GM21723 (cell line): Measurements from ENCODE around the gene PAX2.

ENCODE experiments used
- ATAC-seq: cut with Tn5 transposase; IDR thresholded peaks from one replicate; pipeline ENCODE4 v1.9.1; 2021; ENCODE audit warnings: mild to moderate bottlenecking, moderate library complexity; ENCODE audit not compliant: unreplicated experiment

Gene PAX2

GRCh38 chr10:100749309-100750217, 4.2 kb downstream of the PAX2 start:
- no peak for ATAC-seq

DNA sequence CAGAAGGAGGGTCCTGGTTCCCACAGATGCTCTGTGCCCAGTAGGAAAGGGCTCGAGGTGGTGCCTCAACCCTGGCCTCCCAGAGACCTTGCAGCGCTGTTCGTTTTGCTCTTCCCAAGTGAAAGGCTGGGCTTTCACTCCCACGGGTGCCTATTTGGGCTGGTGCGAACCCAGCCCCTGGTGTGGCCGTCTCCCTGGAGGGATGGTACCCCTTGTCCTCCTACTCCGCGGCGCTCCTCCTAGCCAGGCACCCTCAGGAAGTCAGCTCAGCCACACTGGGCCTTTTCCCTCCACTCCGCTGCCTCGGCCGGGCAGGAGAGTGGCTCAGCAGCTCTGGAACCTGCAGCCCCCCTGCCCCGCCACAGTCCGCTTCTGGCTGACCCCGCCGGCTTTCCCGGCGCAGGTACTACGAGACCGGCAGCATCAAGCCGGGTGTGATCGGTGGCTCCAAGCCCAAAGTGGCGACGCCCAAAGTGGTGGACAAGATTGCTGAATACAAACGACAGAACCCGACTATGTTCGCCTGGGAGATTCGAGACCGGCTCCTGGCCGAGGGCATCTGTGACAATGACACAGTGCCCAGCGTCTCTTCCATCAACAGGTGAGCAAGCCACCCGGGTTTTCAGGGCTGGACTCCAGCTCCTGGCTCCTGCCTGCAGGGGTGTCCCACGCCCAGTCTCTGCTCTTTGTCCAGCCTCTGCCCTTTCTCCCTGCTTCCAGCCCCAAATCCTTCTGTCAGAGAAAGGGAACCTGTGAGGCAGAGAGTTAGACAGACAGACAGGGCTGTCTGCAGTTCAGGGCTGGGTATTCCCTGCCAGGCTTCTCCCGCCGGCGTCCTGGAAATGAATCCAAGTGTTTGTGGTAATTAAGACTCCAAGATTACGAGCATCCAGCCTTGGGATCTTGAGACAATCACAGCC, 5.2 kb downstream of the PAX2 start:
- no peak for ATAC-seq

GRCh38 chr10:100751211-100751933, 6.0 kb downstream of the PAX2 start:
- no peak for ATAC-seq

- no peak for ATAC-seq
These were observed 10.4 kb downstream of the PAX2 start for GRCh38 chr10:100755821-100756220.

- ATAC-seq, result no peak
These were observed 13.9 kb downstream of the PAX2 start for GRCh38 chr10:100759331-100759730.

DNA sequence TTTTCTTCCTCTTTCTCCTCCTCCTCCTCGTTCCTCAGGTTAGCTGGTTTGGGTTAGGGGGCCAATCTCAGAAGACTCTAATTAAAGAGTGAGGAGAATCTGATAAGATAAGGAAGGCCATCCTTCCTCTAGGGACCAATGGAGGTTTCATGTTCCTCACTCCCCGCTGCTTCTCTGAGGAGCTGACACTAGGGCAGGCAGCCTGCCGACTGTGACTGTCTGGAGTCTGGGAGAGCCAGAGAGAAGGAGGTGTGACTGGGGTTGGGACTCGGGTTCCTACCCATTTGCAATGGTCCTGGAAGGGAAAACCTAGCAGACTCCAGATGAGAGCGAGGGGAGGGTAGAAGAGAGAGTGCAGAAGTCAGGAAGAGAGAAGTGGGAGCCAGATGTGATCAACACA, 15.3 kb downstream of the PAX2 start:
- ATAC-seq, result no peak

DNA sequence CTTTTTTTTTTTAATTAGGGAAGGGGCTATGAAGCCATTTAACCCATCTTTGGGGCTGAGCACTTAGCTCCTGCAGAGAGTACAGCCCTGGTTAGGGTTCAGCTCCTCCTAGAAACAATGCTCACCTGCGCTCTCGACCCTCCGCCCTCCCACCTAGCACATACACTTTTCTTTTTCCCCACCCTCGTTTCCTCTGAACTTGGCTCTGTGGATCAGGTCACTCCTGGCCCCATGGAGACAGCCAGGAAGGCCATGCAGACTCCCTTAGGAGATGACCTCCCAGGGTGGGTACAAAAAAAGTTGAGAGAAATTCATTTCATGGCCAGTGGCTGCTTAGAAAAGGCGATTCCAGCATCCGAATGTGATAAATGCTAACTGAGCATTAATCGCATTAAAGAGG, 15.8 kb downstream of the PAX2 start:
- ATAC-seq, result no peak

DNA sequence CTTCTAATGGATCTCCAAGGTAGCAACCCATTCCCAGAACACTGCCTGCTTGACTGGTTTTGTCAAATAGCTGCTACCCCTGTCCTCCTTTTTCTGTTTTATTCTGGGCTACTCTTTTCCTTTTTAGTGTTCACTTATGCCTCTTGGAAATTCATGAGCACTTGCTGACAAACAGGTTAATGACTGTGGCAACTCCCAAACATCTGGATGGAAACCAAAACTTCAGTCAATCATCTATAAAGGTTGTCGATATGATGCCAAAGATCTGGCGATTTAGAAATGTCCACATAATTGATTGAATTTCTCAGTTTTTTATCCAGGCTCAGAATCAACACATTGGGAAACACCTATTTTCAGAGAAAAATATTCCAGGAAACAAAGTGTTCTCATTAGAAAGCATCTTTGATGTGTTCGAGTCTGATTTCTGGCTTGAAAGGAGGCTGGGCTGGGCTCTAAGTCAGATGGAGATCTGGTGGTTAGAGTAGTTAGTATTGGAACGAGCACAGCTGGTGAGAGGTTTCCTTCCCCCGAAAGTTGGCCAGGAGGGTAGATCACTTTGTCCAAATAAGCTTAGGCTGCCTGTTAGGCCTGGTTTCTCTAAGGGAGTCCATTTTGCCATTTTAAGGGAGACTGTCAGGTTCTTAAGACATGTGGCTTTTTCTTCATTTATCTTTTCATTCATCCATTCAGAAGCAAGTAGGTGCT, 17.8 kb downstream of the PAX2 start:
- no peak for ATAC-seq

GRCh38 chr10:100766693-100767421, 21.5 kb downstream of the PAX2 start:
- ATAC-seq, result no peak

- ATAC-seq, result no peak
These were observed 22.0 kb downstream of the PAX2 start for GRCh38 chr10:100767422-100767775.

GRCh38 chr10:100769481-100769880, 24.1 kb downstream of the PAX2 start:
- no peak for ATAC-seq

DNA sequence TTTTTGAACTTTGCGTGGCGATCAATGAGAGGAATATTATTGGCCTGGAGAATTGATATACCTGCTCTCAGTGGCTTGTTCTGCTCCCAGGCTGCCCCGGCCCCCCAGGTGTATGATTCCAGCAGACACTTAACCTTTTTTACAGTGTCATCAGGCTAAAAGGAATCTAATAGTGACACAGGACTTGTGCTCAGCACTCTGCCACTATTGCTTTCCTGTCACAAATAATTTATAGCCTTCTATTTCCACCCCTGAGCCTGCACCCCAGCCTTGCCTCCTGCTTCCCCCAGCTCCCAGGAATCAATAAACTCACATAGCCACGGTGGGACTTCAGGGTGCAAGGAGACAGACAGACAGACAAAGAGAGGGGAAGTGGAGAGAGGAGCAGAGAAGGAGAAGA, 28.3 kb downstream of the PAX2 start:
- no peak for ATAC-seq

- ATAC-seq, result no peak
These were observed 28.8 kb downstream of the PAX2 start for GRCh38 chr10:100774223-100774622.

GRCh38 chr10:100774876-100775275, 29.5 kb downstream of the PAX2 start:
- ATAC-seq, result no peak

DNA sequence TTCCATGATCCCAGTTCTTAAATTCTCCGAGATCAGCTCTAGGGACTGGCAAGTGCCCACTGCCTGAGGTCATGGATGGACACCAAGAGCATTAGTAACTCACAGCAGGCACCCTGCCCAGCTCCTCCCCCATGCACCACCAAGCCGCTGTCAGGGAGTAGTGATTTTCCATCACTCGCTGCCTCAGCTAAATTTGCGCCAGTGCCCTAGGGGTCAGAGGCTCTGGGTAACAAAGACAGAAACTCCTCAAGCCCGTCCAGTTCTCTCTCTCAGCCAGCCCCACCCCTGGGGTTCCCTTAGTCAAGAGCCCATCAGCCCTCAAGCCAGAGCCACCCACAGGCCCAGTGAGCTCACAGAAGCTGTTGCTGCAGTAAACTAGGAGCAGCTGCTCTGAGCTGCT, 30.0 kb downstream of the PAX2 start:
- ATAC-seq, result no peak

DNA sequence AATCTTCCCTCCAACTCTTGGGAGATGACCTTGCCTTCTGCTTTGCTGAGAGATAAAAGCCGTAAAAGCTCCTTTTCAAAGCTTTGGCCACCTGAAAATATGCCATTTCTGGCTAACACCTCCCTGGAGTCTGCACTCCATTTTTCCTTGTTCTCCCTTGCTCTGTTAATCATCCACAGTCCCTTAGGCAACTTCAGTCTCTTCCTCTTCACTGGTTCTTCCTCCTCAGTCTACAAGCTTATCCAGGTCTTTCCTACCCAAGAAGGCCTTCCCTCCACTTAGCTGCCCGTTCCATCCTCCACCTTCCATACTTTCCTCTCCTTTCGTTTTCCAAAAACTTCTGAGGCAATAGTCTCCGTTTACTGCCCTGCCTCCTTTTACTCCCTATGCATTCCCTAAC, 30.5 kb downstream of the PAX2 start:
- no peak for ATAC-seq

- no peak for ATAC-seq
These were observed 31.3 kb downstream of the PAX2 start for GRCh38 chr10:100776671-100777070.

DNA sequence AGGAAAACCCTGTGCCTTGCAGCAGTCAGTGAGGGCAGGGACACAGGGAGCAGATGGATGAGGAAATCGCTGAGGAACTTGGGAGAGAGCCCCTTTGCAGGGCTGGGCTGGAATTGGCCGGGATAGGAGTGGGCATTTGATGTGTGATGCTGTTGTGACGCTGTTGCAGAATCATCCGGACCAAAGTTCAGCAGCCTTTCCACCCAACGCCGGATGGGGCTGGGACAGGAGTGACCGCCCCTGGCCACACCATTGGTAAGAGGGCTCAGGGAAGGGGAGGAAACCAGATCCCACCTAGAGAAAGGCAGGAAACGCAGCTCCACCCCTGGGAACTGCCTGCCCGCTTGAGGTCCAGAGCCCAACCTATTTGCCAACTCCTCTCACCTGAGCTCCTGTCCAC, 33.9 kb downstream of the PAX2 start:
- no peak for ATAC-seq

- ATAC-seq, result no peak
These were observed 34.9 kb downstream of the PAX2 start for GRCh38 chr10:100780324-100780723.

GRCh38 chr10:100781145-100781665, 35.8 kb downstream of the PAX2 start:
- ATAC-seq, result no peak
